Measurements from ENCODE around the gene PLXNA4. TPM values are rescaled to one million over a fixed set of nuclear protein-coding genes. Genes with fewer than 3 reads are reported as not detected.

PLXNA4 gene
- total RNA-seq, 1 experiment from 2014 or later = not detected

GRCh38 chr7:132590162-132590561 is 13.9 kb upstream of the PLXNA4 start:
- Mint-ChIP-seq H3K4me3 (ENCODE audit: unreplicated experiment) (no peak overlapping the region), H3K4me1 (ENCODE audit: insufficient read depth, unreplicated experiment) (no peaks in the 10 kb centered on the region), H3K36me3 (ENCODE audit: insufficient read depth, unreplicated experiment) (no peaks in the 10 kb centered on the region), H3K27ac (ENCODE audit: low read depth, unreplicated experiment) (no peak overlapping the region), H3K9me3 (ENCODE audit: unreplicated experiment) (no peaks in the 10 kb centered on the region), H3K27me3 (ENCODE audit: insufficient read depth, unreplicated experiment) (peaks cover 66% of the 10 kb centered on the region)
- no peak for DNase-seq (ENCODE audit: unreplicated experiment)
- TF ChIP-seq CTCF (IDR thresholded peaks at IDR 0.05; ENCODE audit: unreplicated experiment) = no peak
- intact Hi-C loops (cut with micrococcal nuclease) = no loop called here
- BruUV-seq (replicated peaks) = no TSS peak
- POLR2A ChIA-PET = no interaction called here
- CTCF ChIA-PET = interaction anchor here (2.5 kb wide), 1 partner anchor 10 kb away, joined by 15 read pairs; no protein-coding TSS in a partner anchor

- BruUV-seq (replicated peaks) = no TSS peak
- TF ChIP-seq CTCF (IDR thresholded peaks at IDR 0.05; ENCODE audit: unreplicated experiment) = no peak
- Mint-ChIP-seq H3K27ac (ENCODE audit: low read depth, unreplicated experiment) (no peak overlapping the region), H3K4me1 (ENCODE audit: insufficient read depth, unreplicated experiment) (no peaks in the 10 kb centered on the region), H3K4me3 (ENCODE audit: unreplicated experiment) (no peak overlapping the region), H3K36me3 (ENCODE audit: insufficient read depth, unreplicated experiment) (no peaks in the 10 kb centered on the region), H3K9me3 (ENCODE audit: unreplicated experiment) (no peaks in the 10 kb centered on the region), H3K27me3 (ENCODE audit: insufficient read depth, unreplicated experiment) (peaks cover 69% of the 10 kb centered on the region)
- no peak for DNase-seq (ENCODE audit: unreplicated experiment)
- CTCF ChIA-PET = interaction anchor here (1.2 kb wide), 1 partner anchor 269 kb away, joined by 4 read pairs; no protein-coding TSS in a partner anchor
- intact Hi-C loops (cut with micrococcal nuclease) = no loop called here
- POLR2A ChIA-PET = no interaction called here
These were observed 12.3 kb upstream of the PLXNA4 start for GRCh38 chr7:132588596-132588995.

GRCh38 chr7:132584796-132585494 is 8.7 kb upstream of the PLXNA4 start:
- H3K9me3 Mint-ChIP-seq (ENCODE audit: unreplicated experiment) = no peaks in the 10 kb centered on the region
- ChIA-PET CTCF (interaction anchor here (0.6 to 0.8 kb wide), 3 partner anchors 17 to 246 kb away, joined by 3 read pairs; no protein-coding TSS in a partner anchor), POLR2A (no interaction called here)
- no peak overlapping the region for H3K27ac Mint-ChIP-seq (ENCODE audit: low read depth, unreplicated experiment)
- no peaks in the 10 kb centered on the region for H3K4me1 Mint-ChIP-seq (ENCODE audit: insufficient read depth, unreplicated experiment)
- intact Hi-C loops (cut with micrococcal nuclease) = loop anchor here (5.0 kb wide), 1 partner anchor 728 kb away; no protein-coding TSS in a partner anchor
- H3K36me3 Mint-ChIP-seq (ENCODE audit: insufficient read depth, unreplicated experiment) = no peaks in the 10 kb centered on the region
- peaks cover 45% of the 10 kb centered on the region for H3K27me3 Mint-ChIP-seq (ENCODE audit: insufficient read depth, unreplicated experiment)
- no peak for DNase-seq (ENCODE audit: unreplicated experiment)
- no TSS peak for BruUV-seq (replicated peaks)
- no peak overlapping the region for H3K4me3 Mint-ChIP-seq (ENCODE audit: unreplicated experiment)
- no peak for TF ChIP-seq CTCF (IDR thresholded peaks at IDR 0.05; ENCODE audit: unreplicated experiment)

DNA sequence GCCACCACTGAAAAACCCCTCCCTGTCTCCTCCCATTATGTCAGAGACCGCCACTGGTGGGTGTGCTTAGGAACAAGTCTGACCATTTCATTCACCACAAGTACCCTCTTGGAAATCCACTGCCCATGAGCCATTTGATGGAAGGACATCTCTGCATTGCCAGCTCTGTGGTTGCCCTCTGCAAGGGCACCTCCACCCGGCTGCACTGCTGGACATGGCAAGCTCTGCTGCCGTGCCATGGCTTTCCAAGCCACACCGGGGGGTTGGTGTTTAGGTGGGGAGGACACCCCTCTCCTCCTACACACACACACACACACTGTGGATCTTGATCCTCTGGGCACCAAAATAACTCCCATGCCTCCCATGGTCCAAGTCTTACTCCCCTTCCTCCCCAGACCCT is 5.2 kb upstream of the PLXNA4 start:
- Mint-ChIP-seq H3K27ac (ENCODE audit: low read depth, unreplicated experiment) (no peak overlapping the region), H3K27me3 (ENCODE audit: insufficient read depth, unreplicated experiment) (peaks cover 31% of the 10 kb centered on the region), H3K4me1 (ENCODE audit: insufficient read depth, unreplicated experiment) (no peaks in the 10 kb centered on the region), H3K36me3 (ENCODE audit: insufficient read depth, unreplicated experiment) (no peaks in the 10 kb centered on the region), H3K9me3 (ENCODE audit: unreplicated experiment) (no peaks in the 10 kb centered on the region), H3K4me3 (ENCODE audit: unreplicated experiment) (no peak overlapping the region)
- no peak for TF ChIP-seq CTCF (IDR thresholded peaks at IDR 0.05; ENCODE audit: unreplicated experiment)
- DNase-seq (ENCODE audit: unreplicated experiment) = no peak
- POLR2A ChIA-PET = no interaction called here
- no TSS peak for BruUV-seq (replicated peaks)
- CTCF ChIA-PET = interaction anchor here (0.6 to 3.2 kb wide), 20 partner anchors 9 to 1832 kb away, joined by 3 to 32 read pairs (median 5); no protein-coding TSS in a partner anchor
- intact Hi-C loops (cut with micrococcal nuclease) = loop anchor here (5.0 kb wide), 1 partner anchor 724 kb away; no protein-coding TSS in a partner anchor
